Motor neuron (in vitro differentiated cells): ENCODE measurements around the gene SLAMF6. TPM values are rescaled to one million over a fixed set of nuclear protein-coding genes. Genes with fewer than 3 reads are reported as not detected.

Experiments
- ATAC-seq, 8 experiments: fragments of 200-7000 bp; cut with Tn5 transposase; replicated peaks in 6 of 8; 2 replicates each; pipeline ENCODE4 v1.8.0; 2021; ENCODE audit warnings: mild to moderate bottlenecking in 8 of 8, moderate library complexity in 8 of 8
- H3K27ac ChIP-seq, 2 donors: fragments of 250-450 bp; sonication (Bioruptor Pico); 2 replicates each; pipeline ENCODE4 v1.9.0; 2021; ENCODE audit warnings: antibody characterized with exemption in 2 of 2, mild to moderate bottlenecking in 2 of 2, moderate library complexity in 1 of 2
- H3K4me1 ChIP-seq, 2 donors: fragments of 250-450 bp; sonication (Bioruptor Pico); replicated peaks in 1 of 2; 2 replicates each; pipeline ENCODE4 v1.6.1; 2021; ENCODE audit warnings: antibody characterized with exemption in 2 of 2, mild to moderate bottlenecking in 2 of 2, moderate library complexity in 1 of 2
- H3K4me3 ChIP-seq, 5 donors: fragments of 250-450 bp; sonication (Bioruptor Pico); 2 replicates each; pipeline ENCODE4 v1.9.0; 2021; ENCODE audit warnings: antibody characterized with exemption in 5 of 5, mild to moderate bottlenecking in 5 of 5, moderate library complexity in 4 of 5
- WGBS, 10 experiments: fragments of 450-650 bp; shearing (Covaris generic); methylation state at CpG; one replicate each; pipeline ENCODE4 v1.0.0; 2022; 5-methylcytosine and 5-hydroxymethylcytosine counted together
- in situ Hi-C, 9 experiments: fragments of 400-800 bp; cut with MboI; loops; one replicate each; pipeline ENCODE4 v1.15.0; 2021; ENCODE audit warnings: low sequenced_read_pairs in 9 of 9, low pct_unique_long_range_greater_than_20kb in 2 of 9; ENCODE audit not compliant: unreplicated experiment in 9 of 9
- total RNA-seq, 8 experiments: library from RNA; unstranded; fragments of 300-600 nt; gene quantifications; 2 replicates each; pipeline versions ENCODE4 v1.2.3 to v1.2.4, GENCODE V29; 2022

The SLAMF6 gene
- total RNA-seq, 8 experiments from 2014 or later, result 0.09 to 0.28 (median 0.15) TPM; not detected in 4

- ATAC-seq, result no peak
- no peak overlapping the region for H3K4me3 ChIP-seq
- H3K27ac ChIP-seq, result no peak overlapping the region
- H3K4me1 ChIP-seq, result no peaks in the 10 kb centered on the region
- WGBS, 10 experiments, result 0 to 100% (median 72%) methylated on average over 1 to 3 of the region's 4 CpGs; no CpG with 5 or more reads in 2 of the 10 experiments
- in situ Hi-C loops, result no loop called here
Observed at GRCh38 chr1:160553778-160554177, 30.7 kb upstream of the SLAMF6 start.

DNA sequence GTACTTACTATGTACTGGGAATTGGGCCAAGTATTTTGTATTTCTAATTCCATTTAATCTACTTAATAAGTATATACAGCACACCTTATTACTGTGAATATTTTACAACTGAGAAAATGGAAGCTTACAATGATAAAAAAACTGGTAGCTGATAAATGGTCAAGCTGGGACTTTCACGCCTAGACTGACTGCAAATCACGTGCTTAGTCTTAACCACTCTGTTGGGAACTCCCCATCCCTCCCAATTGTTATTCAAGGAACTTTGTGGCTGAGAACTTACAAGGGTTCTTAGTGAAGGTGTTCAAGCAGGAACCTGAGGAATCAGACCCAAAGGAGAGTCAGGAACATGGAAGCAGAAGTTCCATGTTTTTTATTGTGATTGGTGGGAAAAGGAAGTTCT is 29.4 kb upstream of the SLAMF6 start:
- Histone ChIP-seq H3K4me1 (no peaks in the 10 kb centered on the region), H3K27ac (no peak overlapping the region), H3K4me3 (no peak overlapping the region)
- ATAC-seq, result no peak
- 0 to 92% (median 53%) methylated on average over 1 to 2 of the region's 2 CpGs; no CpG with 5 or more reads in 2 of the 10 experiments for WGBS, 10 experiments
- in situ Hi-C loops, result no loop called here

DNA sequence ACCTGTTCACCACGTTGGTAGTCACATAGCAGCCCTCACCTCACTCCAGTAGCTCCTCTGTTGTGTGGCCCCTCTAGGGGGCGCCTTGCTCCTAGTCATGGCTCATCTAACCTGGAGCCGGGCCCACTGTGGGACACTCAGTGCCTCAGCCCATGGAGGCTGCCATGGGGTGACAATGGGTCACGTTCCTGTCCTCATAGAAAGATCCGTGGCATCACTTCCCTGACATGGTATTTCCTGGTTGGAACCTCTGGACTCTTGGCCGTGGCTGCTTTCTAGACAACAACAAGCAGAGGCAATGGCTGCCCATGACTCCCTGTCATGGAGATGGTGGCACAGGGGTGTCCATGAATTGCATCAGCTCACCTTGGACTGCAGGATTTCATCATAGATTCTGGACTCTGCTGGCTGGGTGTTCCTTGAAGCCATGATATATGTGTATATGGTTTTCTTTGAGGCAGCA is 27.5 kb upstream of the SLAMF6 start:
- in situ Hi-C loops, result no loop called here
- H3K4me3 ChIP-seq, result no peak overlapping the region
- ATAC-seq, result peak in 2 of 8 experiments; percentile 36 to 45

DNA sequence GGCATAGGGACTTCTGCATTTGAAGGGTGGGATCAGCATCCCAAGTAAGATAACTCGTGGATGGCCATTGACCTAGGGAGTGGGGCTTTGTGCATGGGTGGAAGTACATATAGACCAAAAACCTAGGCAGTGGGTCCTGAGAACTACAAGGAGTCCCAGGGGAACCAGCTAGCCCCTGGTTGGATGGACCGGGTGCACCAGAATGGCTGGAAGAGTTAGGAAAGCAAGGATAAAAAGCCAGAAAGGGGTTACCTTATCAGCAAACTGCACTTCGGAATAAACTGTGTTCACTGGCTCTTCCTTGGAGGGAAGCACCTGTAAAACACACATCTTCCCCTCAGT is 26.6 kb upstream of the SLAMF6 start:
- Histone ChIP-seq H3K27ac (no peak overlapping the region), H3K4me3 (no peak overlapping the region), H3K4me1 (no peaks in the 10 kb centered on the region)
- in situ Hi-C loops, result no loop called here
- no peak for ATAC-seq
- WGBS, 10 experiments, result 0 to 100% (median 79%) methylated on average over 1 to 3 of the region's 3 CpGs; no CpG with 5 or more reads in 4 of the 10 experiments

More for the DNA sequence above, 27.5 kb upstream of the SLAMF6 start:
- WGBS, 10 experiments, result 0 to 92% (median 61%) methylated on average over 1 to 5 of the region's 6 CpGs; no CpG with 5 or more reads in 3 of the 10 experiments
- no peak overlapping the region for H3K27ac ChIP-seq
- H3K4me1 ChIP-seq, result no peaks in the 10 kb centered on the region

DNA sequence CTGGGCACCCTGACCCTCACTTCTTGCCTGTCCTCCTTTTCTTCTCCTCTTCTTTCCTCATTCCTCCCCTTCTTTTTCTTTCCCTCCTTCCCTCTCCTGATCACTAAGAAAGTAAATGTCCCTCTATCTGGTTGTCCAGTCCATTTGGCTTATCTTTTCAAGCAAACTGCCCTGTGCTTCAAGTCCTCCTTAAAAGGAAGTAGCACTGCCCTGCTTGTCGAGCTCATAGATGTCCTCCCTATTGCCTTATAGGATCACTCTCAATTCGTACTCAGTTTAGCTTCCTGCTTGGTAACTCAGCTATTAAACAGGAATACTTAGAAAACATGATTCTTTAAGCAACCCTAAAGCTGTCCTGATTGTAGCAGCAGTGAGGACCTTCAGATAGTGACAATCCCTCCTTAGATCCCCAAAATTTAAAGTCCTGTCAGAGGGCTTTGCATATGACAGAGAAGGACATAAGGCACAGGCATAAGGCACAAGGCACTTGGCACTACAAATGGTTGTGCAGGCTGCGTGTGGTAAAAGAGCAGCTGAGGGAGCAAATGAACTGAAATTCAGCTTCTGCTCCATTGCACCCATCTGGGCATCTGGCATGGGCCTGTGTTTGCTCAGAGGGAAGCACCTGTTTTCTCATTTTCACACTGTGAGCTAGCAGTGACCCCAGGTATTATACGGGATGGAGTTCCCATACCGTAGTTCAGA is 26.1 kb upstream of the SLAMF6 start:
- no peak overlapping the region for H3K27ac ChIP-seq
- 0 to 62% (median 40%) methylated on average over 1 to 5 of the region's 5 CpGs for WGBS, 10 experiments
- in situ Hi-C loops, result no loop called here

DNA sequence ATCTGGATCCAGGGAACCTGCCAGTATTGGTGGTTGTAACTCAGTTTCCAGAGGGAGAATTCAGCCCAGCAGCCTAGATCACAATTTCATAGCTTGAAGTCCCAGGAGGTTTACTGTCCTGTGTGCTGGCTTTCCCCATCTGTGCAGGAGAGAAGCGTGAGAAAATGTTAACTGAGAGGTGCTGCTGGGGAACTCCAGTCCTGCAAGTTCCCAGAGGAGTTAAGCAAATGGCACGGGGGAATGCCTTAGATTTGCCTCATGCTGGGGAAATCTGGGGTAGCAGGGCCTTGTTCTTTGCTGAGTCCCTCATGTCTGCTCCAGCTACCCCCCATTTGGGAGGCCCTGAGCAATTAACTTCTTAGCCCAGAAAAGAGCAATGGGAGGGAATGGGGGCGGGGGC is 25.1 kb upstream of the SLAMF6 start:
- no peak overlapping the region for H3K27ac ChIP-seq
- in situ Hi-C loops, result no loop called here

More for the DNA sequence above, 26.1 kb upstream of the SLAMF6 start:
- no peak for ATAC-seq
- Histone ChIP-seq H3K4me3 (no peak overlapping the region), H3K4me1 (no peaks in the 10 kb centered on the region)

DNA sequence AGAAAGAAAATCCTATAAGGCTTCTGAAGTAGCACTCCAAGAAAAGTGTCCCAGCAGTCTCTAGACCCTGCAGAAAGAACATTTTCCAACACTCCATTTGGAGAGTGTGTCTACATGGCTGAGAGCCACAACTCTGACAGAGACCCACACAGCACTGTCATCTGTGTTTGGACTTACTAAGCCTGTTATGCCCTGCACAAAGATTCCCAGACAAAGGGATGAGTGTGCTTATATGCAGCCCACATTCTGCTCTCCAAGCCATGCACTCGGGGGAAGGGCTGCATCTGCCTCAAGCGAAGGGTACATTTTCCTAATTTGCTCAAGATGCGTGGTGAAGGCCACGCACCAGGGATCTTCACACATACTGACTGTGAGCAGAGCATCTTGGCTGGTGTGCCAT is 24.4 kb upstream of the SLAMF6 start:
- WGBS, 10 experiments, result 0 to 93% (median 79%) methylated on average over 2 to 4 of the region's 4 CpGs; no CpG with 5 or more reads in 5 of the 10 experiments
- H3K27ac ChIP-seq, result no peak overlapping the region

More for the DNA sequence above, 25.1 kb upstream of the SLAMF6 start:
- no peak for ATAC-seq
- 0 to 100% (median 75%) methylated on average over 1 to 3 of the region's 3 CpGs; no CpG with 5 or more reads in 4 of the 10 experiments for WGBS, 10 experiments
- no peaks in the 10 kb centered on the region for H3K4me1 ChIP-seq
- no peak overlapping the region for H3K4me3 ChIP-seq

GRCh38 chr1:160546942-160547341 is 23.9 kb upstream of the SLAMF6 start:
- in situ Hi-C loops, result no loop called here
- Histone ChIP-seq H3K4me3 (no peak overlapping the region), H3K27ac (no peak overlapping the region), H3K4me1 (no peaks in the 10 kb centered on the region)
- 0 to 100% (median 90%) methylated on average over 1 to 2 of the region's 2 CpGs; no CpG with 5 or more reads in 6 of the 10 experiments for WGBS, 10 experiments
- no peak for ATAC-seq

More for the DNA sequence above, 24.4 kb upstream of the SLAMF6 start:
- no peaks in the 10 kb centered on the region for H3K4me1 ChIP-seq
- H3K4me3 ChIP-seq, result no peak overlapping the region
- in situ Hi-C loops, result no loop called here
- ATAC-seq, result no peak

GRCh38 chr1:160544647-160545046 is 21.6 kb upstream of the SLAMF6 start:
- Histone ChIP-seq H3K27ac (no peak overlapping the region), H3K4me3 (no peak overlapping the region), H3K4me1 (no peaks in the 10 kb centered on the region)
- 0 to 100% (median 100%) methylated on average over 1 of the region's 1 CpG; no CpG with 5 or more reads in 5 of the 10 experiments for WGBS, 10 experiments
- in situ Hi-C loops, result no loop called here
- ATAC-seq, result peak in 3 of 8 experiments; percentile 41 to 65 (median 51)

GRCh38 chr1:160542303-160542945 is 19.4 kb upstream of the SLAMF6 start:
- in situ Hi-C loops, result no loop called here
- no peak overlapping the region for H3K4me3 ChIP-seq
- 0 to 43% (median 4%) methylated on average over 1 to 2 of the region's 2 CpGs for WGBS, 10 experiments
- ATAC-seq, result no peak
- no peak overlapping the region for H3K27ac ChIP-seq
- H3K4me1 ChIP-seq, result no peaks in the 10 kb centered on the region

DNA sequence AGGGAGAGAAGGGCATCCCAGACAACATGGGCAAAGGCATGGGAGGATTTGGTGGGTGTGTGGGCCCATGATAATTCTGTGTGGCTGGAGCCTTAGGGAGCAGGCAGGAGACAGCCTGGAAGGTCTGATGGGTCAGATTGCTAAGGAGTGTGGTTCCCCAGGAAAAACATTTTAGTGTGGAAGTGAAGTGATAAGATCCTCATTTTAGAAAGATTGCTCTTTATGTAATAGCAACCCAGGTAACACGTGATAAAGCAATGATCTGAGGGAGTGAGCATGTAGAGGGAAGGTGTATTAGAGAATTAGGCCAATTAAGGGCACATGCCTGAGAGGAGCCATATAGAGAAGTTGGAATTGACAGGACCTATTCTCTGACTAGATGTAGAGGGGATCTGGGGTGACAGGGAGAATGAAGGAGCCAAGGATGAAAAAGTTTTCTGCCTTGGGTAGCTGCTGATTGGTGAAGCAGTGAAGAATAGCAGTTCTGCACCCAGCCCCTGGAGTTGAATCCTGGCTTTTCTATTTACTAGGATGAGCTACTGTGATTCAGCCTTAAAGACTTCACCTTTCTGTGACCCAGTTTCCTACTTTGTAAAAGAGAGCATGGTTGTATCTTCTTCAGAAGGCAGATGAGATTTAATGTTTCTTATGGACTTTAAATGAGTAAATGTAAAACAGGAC is 18.7 kb upstream of the SLAMF6 start:
- in situ Hi-C loops, result no loop called here
- no peak for ATAC-seq
- no peaks in the 10 kb centered on the region for H3K4me1 ChIP-seq
- H3K27ac ChIP-seq, result no peak overlapping the region
- H3K4me3 ChIP-seq, result no peak overlapping the region
- 0 to 100% (median 77%) methylated on average over 1 of the region's 1 CpG; no CpG with 5 or more reads in 3 of the 10 experiments for WGBS, 10 experiments

DNA sequence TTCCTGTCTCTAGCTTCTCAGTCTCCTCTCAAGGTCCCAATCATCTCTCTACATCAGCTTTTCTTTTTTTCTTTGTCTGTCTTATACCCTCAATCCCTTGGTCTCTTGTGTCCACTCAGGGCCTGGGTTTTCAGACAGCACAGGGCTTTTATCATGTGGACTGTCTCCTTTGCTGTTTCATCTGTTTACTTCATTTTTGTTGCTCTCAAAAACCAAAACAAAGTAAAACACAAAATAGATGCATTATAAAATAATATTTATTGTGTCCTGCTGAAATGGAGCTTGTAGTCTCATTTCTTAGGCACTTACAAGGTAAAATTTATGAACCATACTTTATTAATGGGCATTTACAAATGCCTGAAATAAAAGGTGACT is 17.8 kb upstream of the SLAMF6 start:
- in situ Hi-C loops, result no loop called here
- H3K27ac ChIP-seq, result no peak overlapping the region
- H3K4me1 ChIP-seq, result no peaks in the 10 kb centered on the region
- no peak overlapping the region for H3K4me3 ChIP-seq
- no peak for ATAC-seq
